Measurements from ENCODE around the gene UGT1A9. TPM values are rescaled to one million over a fixed set of nuclear protein-coding genes. Genes with fewer than 3 reads are reported as not detected.

The UGT1A9 gene
- total and polyA plus RNA-seq, 9 donors = 0.36 TPM; not detected in 8

DNA sequence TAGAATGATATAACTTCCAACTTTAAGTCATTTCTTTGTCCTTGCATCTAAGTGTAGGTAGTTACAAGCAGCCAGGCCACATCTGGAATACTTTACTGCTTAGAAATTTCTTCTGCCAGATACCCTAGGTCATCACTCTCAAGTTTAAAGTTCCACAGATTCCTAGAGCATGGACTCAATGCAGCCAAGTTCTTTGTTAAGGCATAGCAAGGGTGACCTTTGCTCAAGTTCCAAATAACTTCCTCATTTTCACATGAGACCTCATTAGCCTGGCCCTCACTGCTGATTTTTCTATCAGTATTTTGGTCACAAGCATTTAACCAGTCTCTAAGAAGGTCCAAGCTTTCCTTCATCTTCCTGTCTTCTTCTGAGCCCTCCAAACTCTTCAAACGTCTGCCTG is 7.8 kb upstream of the UGT1A9 start:
- no peaks in the 10 kb centered on the region for H3K36me3 ChIP-seq
- DNase-seq = no peak
- H3K9me3 ChIP-seq = no peaks in the 10 kb centered on the region
- H3K4me1 ChIP-seq (ENCODE audit: insufficient read depth) = no peaks in the 10 kb centered on the region
- no peak overlapping the region for H3K4me3 ChIP-seq
- TF ChIP-seq EP300 (IDR thresholded peaks at IDR 0.05) (no peak), POLR2A (IDR thresholded peaks at IDR 0.05) (no peak)
- TF ChIP-seq, protein P1, sequence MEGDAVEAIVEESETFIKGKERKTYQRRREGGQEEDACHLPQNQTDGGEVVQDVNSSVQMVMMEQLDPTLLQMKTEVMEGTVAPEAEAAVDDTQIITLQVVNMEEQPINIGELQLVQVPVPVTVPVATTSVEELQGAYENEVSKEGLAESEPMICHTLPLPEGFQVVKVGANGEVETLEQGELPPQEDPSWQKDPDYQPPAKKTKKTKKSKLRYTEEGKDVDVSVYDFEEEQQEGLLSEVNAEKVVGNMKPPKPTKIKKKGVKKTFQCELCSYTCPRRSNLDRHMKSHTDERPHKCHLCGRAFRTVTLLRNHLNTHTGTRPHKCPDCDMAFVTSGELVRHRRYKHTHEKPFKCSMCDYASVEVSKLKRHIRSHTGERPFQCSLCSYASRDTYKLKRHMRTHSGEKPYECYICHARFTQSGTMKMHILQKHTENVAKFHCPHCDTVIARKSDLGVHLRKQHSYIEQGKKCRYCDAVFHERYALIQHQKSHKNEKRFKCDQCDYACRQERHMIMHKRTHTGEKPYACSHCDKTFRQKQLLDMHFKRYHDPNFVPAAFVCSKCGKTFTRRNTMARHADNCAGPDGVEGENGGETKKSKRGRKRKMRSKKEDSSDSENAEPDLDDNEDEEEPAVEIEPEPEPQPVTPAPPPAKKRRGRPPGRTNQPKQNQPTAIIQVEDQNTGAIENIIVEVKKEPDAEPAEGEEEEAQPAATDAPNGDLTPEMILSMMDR (IDR thresholded peaks at IDR 0.05) = no peak
- WGBS, 3 donors = 24 to 42% (median 31%) methylated on average over 1 of the region's 1 CpG
- intact Hi-C loops (cut with DNase I) = no loop called here
- no peaks in the 10 kb centered on the region for H3K27me3 ChIP-seq
- no peak overlapping the region for H3K27ac ChIP-seq

- H3K4me3 ChIP-seq = no peak overlapping the region
- H3K9me3 ChIP-seq = no peaks in the 10 kb centered on the region
- intact Hi-C loops (cut with DNase I) = no loop called here
- WGBS, 3 donors = 85 to 87% (median 87%) methylated on average over 4 of the region's 4 CpGs
- no peak for DNase-seq
- H3K4me1 ChIP-seq (ENCODE audit: insufficient read depth) = no peaks in the 10 kb centered on the region
- H3K27ac ChIP-seq = no peak overlapping the region
- no peaks in the 10 kb centered on the region for H3K36me3 ChIP-seq
- no peak for TF ChIP-seq POLR2A (IDR thresholded peaks at IDR 0.05)
- TF ChIP-seq, protein P1 (IDR thresholded peaks at IDR 0.05) = no peak
- no peaks in the 10 kb centered on the region for H3K27me3 ChIP-seq
Measured at GRCh38 chr2:233668605-233669260, 3.0 kb upstream of the UGT1A9 start.

GRCh38 chr2:233672886-233673285 is 1.2 kb downstream of the UGT1A9 start:
- Histone ChIP-seq H3K27ac (no peak overlapping the region), H3K4me1 (ENCODE audit: insufficient read depth) (no peaks in the 10 kb centered on the region), H3K36me3 (no peaks in the 10 kb centered on the region), H3K9me3 (no peaks in the 10 kb centered on the region), H3K27me3 (no peaks in the 10 kb centered on the region), H3K4me3 (no peak overlapping the region)
- no peak for DNase-seq
- WGBS, 3 donors = 74 to 88% (median 75%) methylated on average over 3 of the region's 3 CpGs
- intact Hi-C loops (cut with DNase I) = no loop called here
- TF ChIP-seq POLR2A (IDR thresholded peaks at IDR 0.05) = no peak
- TF ChIP-seq, protein P1 (IDR thresholded peaks at IDR 0.05) = no peak
- no peak for TF ChIP-seq EP300 (IDR thresholded peaks at IDR 0.05)

GRCh38 chr2:233673896-233674295 is 2.2 kb downstream of the UGT1A9 start:
- no peak for DNase-seq
- Histone ChIP-seq H3K4me1 (ENCODE audit: insufficient read depth) (no peaks in the 10 kb centered on the region), H3K27ac (no peak overlapping the region), H3K4me3 (no peak overlapping the region), H3K36me3 (no peaks in the 10 kb centered on the region), H3K9me3 (no peaks in the 10 kb centered on the region), H3K27me3 (no peaks in the 10 kb centered on the region)
- intact Hi-C loops (cut with DNase I) = no loop called here
- TF ChIP-seq POLR2A (IDR thresholded peaks at IDR 0.05) (no peak), EP300 (IDR thresholded peaks at IDR 0.05) (no peak)
- TF ChIP-seq, protein P1 (IDR thresholded peaks at IDR 0.05) = no peak
